Stimulated activated CD8-positive, alpha-beta memory T cell treated with anti-CD3 and anti-CD28 coated beads, Interleukin-15, amount 100 ng/mL, for 4 hours (primary cell): ENCODE data around the gene ALPL.
"Not testable (repeated sequence)": the region's sequence is repeated elsewhere in the genome, so short reads cannot be mapped to it uniquely, and the experiment has no call there.

Experiments
- DNase-seq, 2 donors: peaks; one replicate each; pipeline ENCODE4 v3.0.0-alpha.2; 2020; ENCODE audit warnings: low read depth in 2 of 2

Gene ALPL

DNA sequence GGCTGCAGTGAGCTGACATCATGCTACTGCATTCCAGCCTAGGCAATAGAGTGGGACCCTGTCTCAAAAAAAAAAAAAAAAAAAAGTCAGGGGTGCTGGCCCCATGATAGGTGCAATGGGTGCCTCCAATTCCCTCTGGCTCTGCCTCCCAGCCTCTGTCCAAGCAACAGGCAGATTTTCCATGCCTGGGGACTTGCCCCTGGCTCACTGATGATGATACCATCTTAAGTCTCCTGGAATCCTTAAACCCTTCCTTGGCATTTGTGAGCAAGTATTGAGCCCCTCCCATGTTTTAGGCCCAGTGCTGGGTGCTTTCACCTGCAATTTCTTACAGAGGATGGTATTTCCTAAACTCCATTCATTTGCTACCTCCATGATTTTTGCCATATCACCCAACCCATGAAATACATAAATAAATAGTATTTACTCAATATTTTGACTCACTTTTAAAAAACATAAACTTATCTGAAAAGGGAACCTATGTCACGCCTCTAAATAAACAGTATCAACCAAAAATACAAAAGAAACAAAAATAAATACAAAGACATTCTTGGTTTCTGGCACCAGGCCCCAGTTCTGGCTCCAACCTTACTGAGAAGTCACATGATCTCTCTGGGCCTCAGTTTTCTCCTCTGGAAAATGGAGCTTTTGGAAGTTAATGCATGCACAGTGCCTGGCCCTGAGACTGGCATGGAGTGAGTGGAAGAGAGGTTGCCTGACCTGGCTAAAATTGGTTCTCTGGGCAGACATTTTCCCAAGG lies 1.5 kb upstream of the ALPL start:
- no peak for DNase-seq

- DNase-seq, result peak in 1 of 2 donors; percentile 13
Measured at GRCh38 chr1:21508580-21509350, 458 bp upstream of the ALPL start.

DNA sequence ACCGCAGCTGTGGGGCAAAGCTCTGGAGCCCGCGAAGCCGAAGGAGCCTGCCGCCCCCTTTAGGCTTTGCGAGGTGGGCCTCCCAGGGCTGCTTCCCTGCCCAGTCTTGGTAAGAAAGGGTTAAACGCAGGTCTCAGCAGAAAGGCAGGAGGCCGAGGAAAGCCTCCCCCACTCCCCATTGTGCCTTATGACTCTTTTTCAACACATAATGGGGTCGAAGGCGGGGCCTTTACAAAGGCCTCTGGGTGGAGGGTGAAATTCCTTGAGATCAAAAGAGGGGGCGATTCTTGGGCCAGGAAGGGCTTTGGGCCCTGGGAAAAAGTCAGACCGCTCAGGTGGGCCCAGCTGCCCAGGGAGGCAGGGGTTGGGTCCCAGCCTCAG lies 880 bp downstream of the ALPL start:
- DNase-seq, result no peak

GRCh38 chr1:21510885-21511578 lies 1.8 kb downstream of the ALPL start:
- DNase-seq, result no peak

DNA sequence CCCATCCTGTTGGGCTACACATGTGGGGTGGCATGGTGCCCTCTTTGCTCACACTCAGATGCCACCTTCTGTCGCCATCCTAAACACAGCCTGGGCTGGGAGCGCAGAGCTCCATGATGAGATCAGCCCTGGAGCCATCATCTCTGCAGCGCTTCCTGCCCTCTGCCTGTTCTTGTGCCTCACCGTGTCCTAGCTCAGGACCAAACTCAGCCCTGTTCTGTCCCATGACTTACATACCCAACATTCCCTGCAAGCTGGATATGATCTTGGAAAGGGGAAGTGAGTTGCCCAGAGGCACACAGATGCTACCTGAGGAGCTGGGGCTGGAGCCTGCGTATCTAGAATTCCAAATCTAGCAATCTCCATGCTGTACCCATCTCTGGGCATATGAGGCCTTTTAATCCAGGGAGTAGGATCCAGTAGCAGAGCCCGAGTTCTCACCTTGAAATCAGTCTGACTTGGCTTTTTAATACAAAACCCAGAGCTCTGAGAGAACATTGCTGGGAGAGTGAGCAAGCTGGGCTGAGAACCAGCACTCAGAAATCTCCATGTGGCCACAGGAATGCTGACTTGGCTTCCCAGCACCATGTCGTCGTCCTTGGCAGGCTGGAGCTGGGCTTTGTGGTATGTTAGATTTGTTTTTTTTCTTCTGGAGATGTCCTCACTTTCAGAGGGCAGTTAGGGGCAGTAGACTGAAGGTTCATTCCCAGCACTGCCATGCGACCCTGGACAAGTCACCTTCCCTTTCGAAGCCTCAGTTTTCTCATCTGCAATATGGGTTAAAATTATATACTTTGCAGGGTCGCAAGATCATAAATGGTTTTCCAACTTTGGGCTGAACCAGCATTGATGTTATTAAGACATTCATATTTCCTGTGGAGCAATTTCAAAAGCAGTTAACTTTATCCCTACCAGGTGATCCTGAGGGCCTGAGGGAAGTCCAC lies 2.6 kb downstream of the ALPL start:
- DNase-seq, result no peak

GRCh38 chr1:21514245-21514644 lies 5.0 kb downstream of the ALPL start:
- no peak for DNase-seq

DNA sequence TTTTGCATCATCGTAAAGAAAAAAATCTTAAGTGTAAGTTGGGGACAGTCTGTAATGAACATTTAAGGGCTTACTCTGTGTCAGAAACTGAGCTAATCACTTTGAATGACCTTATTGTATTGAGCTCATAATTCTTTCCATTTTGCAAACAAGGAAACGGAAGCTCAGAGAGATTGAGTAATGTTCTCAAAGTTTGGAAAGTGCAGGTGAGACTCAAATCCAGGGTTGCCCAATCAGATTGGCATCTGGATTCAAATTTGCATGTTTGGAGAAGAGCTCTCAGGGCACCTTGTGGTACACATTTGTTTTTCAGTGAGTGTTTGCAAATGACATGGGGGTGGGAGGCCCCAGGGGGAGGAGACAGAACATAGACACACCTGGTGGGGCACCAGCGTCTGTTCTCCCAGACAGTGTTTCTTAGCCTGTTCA lies 8.0 kb downstream of the ALPL start:
- no peak for DNase-seq

DNA sequence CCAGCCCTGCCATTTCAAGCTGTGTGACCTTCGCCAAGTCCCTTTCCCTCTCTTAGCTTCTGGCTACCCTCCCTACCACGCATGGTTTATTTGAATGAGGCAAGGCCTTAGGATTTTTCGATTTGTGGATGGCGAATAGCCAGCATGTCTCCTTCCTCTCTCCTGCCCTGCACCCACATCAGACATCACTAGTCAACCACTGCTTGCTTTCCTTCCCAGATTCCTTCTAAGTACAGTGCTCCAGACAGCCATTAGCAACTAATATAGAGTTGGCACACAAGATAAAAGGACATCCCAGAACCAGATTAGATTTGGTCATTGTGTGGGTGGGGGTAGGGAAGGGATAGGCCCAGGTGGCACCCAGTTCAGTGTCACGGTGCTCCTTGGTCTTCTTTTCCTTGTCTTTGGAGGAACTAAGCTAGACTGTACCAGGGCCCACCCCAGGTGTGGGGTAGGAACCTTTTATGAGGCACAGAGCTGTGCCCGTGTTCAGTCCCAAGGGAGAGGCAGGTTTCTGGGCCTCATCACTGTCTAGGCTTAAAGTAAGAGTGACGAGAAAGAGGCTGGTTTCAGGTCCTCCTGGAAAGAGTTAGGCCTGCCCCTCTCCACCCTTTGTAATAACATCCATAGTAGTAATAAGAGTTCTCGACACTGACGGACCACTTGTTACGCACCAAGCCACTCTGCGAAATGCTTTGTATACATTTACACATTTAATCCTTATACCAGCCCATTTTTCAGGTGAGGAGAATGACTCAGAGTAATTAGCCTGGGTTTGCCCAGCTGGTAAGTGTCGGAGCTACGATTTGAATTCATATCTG lies 8.6 kb downstream of the ALPL start:
- DNase-seq, result no peak

GRCh38 chr1:21518774-21519455 lies 9.7 kb downstream of the ALPL start:
- DNase-seq, result no peak

DNA sequence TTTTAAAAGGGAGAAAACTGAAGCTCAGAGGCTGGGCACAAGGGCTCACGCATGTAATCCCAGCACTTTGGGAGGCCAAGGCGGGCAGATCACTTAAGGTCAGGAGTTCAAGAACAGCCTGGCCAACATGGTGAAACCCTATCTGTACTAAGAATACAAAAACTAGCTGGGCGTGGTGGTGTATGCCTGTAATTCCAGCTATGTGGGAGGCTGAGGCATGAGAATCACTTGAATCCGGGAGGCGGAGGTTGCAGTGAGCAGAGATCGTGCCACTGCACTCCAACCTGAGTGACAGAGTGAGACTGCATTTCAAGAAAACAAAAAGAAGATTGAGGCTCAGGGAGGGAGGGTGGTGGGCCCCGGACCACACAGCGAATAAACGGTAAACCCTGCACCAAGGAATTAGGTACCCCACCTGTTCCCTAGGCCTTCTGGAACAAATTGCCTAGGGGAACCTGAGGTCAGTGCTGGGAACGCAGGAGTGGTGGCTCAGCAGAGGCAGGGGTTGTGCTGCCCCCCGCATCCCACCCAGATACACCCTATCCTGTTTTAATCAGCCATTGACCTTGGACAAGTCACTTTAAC lies 10.4 kb downstream of the ALPL start:
- not testable (repeated sequence) for DNase-seq

GRCh38 chr1:21520899-21521716 lies 11.9 kb downstream of the ALPL start:
- no peak for DNase-seq

DNA sequence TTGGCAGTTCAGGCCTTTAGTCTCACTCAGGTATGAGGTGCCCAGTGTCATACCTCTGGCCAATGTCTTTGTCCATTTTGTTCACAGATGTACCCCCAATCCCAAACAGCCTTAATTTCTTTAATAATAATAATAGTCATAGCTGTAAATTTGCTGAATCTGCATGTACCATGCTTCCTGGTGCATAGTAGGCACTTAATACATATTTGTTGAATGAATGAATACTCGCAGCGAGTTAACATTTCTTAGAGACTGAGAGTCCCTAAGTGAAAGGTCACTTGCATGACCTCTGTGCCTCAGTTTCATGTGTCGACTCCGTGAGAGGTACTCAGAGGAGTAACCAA lies 12.5 kb downstream of the ALPL start:
- no peak for DNase-seq

GRCh38 chr1:21522525-21523038 lies 13.4 kb downstream of the ALPL start:
- no peak for DNase-seq

DNA sequence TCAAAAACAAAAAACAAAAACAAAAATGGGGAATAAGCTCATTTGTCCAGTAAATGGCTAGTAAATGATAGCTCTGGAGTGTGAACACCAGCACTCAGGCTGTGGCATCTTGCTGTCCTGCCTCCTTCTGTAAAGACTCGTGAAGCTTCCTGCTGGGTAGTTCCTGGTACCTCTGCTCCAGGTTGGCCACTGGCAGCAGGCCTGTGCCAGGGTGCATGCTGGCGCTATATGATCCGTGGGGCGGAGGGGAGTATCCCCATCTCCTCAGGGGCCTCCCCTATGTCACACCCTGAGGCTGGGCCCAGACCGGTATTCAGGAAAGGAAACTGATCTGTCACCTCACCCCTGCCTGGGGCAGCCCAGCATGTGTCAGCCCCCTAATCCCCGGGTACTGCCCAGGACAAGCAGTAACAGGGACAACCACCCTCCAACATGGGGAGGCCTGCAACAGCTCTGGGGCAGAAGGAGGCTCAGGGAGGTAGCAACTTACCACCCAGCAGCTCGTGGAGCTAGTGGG lies 14.1 kb downstream of the ALPL start:
- no peak for DNase-seq

DNA sequence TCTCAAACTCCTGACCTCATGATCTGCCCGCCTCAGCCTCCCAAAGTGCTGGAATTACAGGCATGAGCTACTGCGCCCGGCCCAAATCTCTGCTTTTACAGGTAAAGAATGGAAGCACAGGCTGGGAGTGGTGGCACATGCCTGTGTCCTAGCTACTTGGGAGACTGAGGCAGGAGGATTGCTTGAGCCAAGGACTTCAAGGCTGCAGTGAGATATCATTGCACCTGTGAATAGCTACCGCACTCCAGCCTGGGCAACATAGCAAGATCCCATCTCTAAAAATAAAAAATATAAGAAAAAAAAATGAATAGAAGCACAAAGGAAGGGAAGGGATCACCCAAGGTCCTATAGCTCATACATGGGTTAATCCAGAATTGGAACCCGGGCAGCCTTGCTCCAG lies 15.0 kb downstream of the ALPL start:
- no peak for DNase-seq

GRCh38 chr1:21524686-21525339 lies 15.6 kb downstream of the ALPL start:
- no peak for DNase-seq

DNA sequence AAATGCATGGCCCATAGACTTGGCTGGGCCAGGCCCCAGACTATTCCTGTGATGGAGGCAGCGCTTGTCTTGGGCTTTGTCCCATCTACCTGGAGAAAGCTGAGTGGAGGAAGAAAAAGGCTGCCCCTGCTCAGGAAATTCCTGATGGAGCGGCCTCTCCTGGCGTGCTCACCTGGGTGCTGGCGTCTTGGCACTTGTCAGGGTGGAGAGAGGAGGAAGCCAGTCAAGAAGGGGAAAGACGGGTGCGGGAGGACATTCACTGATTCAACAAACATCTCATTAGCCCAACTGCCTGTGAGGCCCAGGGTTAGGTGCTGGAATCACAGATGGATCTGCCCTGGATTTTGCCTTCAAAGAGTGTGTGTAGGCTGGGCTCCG lies 16.1 kb downstream of the ALPL start:
- no peak for DNase-seq

DNA sequence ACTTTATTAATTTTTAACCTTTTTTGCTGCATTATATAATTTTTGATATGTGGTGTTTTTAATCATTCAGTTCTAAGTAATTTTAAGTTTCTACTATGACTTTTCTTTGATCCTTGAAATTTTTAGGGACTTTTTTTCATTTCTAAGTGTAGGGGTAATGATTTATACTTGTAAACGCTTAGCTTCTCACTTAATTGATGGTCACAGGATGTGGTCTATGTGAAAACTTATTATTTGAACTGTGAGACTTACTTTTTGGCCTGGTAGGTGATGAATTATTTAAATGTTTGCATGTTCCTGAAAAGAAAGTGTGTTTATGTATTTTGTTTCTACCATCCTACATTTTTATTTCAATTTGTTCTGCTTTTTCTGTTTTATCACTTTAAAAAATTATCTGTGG lies 17.2 kb downstream of the ALPL start:
- no peak for DNase-seq
